GM03348 (cell line): ENCODE data around the gene LRRC56.

Source experiments
- DNase-seq: peaks from one replicate; pipeline ENCODE4 v3.0.0; 2012; ENCODE audit warnings: low spot score

The LRRC56 gene, protein sequence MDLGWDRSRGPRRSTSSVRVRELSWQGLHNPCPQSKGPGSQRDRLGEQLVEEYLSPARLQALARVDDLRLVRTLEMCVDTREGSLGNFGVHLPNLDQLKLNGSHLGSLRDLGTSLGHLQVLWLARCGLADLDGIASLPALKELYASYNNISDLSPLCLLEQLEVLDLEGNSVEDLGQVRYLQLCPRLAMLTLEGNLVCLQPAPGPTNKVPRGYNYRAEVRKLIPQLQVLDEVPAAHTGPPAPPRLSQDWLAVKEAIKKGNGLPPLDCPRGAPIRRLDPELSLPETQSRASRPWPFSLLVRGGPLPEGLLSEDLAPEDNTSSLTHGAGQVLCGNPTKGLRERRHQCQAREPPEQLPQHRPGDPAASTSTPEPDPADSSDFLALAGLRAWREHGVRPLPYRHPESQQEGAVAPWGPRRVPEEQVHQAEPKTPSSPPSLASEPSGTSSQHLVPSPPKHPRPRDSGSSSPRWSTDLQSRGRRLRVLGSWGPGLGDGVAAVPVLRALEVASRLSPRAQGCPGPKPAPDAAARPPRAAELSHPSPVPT

DNA sequence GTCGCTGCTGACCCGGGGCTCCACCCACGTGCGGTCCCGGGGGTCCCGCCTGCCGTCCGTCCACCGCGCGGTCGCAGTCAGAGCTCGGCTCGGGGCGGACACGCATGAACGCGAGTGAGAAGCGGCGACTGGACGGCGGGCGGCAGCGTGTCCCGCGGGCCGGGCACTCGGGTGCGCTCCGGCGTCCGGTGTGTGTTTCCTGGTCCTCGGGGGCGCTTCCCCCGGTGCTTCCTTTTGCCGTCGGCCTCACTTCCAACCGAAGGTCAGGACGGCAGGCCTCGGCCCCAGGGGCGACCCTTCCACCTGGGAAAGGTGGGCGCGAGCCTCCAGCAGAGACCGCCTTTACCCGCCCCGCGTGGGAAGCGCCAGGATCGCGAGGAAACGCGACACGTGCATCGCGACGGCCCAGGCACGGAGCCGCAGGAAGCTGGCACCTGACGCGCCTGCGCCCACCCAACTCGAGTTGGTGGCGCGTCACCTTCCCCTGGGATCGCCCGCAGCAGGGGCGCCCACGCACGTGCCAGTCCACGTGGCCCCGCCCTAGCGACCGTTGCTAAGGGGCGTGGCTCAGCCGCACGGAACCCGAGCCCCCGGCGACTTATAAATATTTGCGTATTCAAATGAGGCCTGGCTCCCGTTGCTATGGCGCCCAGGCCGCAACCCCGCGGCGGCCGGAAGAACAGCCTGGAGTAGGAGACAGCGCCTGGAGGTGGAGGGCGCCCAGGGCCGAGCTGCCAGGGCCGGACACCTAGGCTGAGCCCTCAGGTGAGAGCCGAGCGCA is at the start of gene LRRC56:
TSS of gene LRRC56 (plus strand) at position 687 of the 781 bp plus-strand sequence. CDS start 3,158 bp downstream, outside the sequence.
- DNase-seq = peak; percentile 83

DNA sequence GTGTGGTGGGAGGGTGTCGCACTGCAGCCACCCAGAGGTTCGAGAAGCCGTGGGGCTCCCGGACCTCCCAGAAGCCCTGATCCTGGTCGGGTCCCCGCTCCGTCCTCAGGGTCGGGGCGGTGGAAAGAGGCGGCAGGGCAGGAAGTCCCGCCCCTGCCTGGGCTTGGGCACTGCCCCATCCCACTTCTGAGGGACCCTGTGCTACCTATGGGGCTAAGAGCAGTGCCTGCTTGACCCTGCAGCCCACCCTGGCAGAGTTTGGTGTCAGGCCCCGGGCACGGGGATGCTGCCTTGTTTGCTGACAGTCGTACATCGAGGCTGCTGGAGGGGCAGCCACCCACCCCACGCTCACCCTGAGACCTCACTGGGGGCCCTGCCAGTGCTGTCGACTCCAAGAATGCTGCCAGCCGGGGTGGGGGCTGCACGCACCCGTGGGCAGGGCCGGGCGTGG is 49.7 kb upstream of the LRRC56 start:
- DNase-seq = no peak

DNA sequence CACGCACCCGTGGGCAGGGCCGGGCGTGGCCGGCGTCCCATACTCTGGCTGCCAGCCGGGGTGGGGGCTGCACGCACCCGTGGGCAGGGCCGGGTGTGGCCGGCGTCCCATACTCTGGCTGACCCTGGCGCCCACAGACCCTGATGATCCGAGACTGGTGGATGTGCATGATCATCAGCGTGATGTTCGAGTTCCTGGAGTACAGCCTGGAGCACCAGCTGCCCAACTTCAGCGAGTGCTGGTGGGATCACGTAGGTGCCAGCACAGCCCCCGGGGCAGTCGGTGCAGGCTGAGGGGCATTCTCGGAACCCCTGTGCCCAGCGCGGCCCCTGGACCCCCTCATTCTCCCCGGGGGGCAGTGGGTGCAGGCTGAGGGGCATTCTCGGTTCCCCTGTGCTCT is 49.3 kb upstream of the LRRC56 start:
- DNase-seq = no peak

DNA sequence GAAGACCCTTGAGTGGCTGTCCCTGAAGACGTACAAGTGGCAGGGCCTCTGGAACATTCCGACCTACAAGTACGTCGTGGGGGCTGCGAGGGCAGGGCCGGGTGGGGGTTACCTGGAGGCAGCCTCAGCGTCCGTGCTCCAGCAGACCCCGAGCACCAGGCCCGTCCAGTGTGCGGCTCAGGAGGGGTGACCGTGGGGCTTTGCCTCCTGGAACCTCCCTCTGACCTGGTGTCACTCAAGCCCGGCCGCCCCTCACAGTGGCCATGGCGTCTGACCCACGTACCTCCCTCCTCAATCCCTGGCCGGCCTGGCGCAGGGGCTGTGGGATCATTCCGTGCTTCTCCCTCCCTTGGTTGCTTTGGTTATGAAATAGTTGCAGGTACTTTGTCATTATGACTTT is 48.7 kb upstream of the LRRC56 start:
- DNase-seq = no peak

DNA sequence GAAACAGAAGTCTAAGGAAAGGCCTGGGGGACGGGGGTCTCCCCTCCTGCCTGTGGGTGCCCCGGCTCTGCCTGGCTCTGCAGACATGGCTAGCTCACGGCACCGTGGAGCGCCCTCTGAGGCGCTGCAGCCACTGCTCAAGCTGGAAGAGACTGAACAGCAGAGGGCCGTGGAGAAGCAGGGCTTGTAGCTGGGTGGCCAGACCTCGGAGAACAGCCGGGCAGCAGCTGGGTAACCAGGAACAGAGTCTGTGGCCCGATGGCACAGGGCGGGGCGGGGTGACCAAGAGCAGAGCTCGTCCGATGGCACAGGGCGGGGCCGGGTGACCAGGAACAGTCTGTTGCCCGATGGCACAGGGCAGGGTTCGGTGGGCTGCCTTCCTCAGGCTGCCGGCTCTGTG is 48.3 kb upstream of the LRRC56 start:
- no peak for DNase-seq

DNA sequence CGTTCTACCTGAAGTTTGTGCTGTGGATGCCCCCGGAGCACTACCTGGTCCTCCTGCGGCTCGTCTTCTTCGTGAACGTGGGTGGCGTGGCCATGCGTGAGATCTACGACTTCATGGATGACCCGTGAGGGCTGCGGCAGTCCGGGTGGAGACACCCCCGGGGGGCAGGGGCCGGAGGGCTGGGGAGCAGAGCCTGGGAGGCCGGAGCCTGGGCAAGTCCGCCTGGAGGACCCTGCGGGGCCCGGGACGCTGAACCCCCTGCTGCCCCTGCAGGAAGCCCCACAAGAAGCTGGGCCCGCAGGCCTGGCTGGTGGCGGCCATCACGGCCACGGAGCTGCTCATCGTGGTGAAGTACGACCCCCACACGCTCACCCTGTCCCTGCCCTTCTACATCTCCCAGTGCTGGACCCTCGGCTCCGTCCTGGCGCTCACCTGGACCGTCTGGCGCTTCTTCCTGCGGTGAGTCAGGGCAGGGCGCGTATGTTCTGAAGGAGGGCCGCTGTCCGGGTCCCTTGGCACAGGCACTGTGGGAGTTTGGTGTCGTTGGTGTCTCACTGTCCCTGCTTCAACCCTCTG is 47.6 kb upstream of the LRRC56 start:
- no peak for DNase-seq

DNA sequence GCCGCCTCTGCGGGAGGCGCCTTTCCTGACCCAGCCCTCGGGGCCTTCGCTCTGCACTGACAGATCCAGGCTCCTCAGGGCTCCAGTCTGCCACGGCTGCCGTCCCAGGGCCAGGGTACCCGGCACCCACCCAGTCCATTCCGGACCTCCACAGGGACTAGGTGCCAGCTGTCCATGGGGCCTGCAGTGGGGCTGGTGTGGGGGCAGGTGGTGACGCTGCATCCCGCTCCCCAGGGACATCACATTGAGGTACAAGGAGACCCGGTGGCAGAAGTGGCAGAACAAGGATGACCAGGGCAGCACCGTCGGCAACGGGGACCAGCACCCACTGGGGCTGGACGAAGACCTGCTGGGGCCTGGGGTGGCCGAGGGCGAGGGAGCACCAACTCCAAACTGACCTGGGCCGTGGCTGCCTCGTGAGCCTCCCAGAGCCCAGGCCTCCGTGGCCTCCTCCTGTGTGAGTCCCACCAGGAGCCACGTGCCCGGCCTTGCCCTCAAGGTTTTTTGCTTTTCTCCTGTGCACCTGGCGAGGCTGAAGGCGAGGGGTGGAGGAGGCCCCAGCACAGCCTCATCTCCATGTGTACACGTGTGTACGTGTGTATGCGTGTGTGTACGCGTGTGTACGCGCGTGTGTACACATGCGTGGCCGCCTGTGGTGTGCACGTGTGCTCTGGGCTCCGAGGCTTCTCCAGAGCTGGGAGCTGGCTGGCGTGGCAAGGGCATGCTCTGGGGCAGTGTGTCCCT is 47.0 kb upstream of the LRRC56 start:
- DNase-seq = no peak

DNA sequence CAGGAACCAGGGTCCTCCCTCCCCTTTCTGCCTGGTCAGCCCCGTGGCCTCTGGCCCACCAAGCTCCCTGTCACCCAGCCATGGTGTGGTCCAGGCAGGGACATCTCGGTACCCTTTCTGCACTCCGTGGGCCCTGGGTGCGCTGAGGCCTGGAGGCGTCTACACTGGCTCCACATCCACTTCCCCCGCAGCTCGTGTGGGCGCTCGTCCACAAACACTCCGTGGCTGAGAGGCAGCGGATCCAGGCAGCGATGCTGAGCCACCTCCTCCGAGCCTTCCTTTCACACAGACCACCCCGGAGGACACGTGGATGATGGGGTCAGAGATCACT is 46.4 kb upstream of the LRRC56 start:
- no peak for DNase-seq

DNA sequence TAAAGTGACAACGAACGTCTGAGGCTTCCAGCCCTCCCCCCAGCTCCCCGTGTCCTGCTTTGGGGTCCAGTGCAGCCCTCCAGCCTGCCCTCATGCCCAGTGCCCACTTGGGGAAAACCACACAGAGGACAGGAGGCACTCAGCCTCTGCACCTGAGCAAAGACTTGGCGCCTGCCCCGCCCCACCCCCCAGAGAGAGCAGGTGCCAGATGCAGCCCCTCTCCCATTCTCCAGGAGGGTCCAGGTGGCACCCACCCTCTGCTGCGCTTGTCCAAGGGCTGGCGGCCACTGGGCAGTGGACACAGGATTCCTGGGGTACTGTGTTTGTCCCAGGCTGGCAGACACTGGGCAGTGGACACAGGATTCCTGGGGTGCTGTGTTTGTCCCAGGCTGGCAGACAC is 46.0 kb upstream of the LRRC56 start:
- DNase-seq = no peak

DNA sequence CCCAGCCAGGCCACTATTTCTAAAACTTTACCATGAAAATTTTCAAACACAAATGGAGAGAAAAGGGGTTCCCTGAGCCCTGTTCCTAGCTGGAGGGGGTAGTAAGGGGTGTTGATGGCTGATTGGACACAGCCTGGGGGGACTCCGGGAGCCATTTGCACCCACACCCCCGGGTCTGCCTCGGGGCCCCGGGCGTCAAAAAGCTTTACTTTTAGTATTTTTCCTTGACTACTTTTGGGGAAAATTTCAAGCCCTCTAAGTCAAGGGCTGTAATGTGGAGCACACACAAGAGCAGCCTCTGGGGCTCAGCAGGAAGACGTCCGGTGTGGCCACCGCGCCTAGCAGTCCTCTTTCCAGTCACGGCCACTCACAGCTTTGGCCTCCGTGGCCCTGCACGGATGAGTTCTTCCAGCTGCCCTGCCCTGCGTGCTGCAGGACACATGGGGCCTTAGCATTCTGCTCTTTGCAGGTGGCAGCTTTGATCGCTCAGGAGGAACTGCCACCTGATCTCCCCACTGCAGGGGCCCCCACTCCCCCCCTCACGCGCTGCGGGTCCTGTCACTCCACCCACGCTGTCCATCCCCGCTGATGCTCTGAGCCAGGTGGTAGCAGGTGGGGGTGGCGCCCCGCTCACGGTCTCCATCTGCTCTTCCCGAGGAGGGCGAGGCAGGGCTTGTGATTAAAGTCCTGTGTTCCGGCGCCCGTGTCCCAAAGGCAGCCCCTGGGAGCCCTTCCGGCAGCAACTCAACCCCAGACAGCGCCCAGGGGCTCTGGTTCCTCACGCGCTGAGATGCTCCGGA is 44.7 kb upstream of the LRRC56 start:
- no peak for DNase-seq

DNA sequence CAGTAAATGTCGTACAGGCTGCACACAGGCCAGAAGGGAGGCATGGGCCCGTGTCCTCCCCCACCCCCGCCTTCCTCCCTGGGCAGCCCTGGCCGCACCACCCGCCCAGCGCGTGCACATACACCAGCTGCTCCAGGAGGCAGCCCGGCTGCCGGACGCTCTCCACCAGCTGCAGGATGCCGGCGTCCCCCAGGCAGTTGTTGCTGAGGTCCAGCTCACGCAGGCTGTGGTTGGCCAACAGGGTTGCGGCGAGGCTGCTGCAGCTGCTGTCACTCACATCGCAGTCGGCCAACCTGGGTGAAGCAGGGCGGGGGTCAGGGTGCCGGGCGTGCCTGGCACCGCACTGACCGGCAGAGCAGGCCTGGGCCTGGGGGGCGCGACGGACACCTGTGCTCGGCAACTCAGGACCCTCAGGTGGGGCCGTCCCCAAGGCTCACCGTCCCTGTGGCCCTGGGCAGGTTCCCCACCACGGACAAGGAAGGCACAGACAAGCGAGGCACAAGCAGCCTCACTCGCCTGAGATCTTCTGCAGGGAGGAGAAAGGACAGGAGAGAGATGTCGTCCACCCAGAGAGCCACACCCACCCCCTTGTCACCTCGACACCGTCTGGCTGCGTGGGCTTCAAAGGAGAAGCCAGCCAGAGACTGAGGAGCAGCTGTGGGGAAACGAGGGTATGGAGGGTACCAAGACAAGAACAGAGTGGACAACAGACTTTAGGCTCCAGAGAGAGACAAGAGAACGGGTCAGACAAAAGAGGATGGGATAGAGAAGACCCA is 42.4 kb upstream of the LRRC56 start:
- DNase-seq = no peak

DNA sequence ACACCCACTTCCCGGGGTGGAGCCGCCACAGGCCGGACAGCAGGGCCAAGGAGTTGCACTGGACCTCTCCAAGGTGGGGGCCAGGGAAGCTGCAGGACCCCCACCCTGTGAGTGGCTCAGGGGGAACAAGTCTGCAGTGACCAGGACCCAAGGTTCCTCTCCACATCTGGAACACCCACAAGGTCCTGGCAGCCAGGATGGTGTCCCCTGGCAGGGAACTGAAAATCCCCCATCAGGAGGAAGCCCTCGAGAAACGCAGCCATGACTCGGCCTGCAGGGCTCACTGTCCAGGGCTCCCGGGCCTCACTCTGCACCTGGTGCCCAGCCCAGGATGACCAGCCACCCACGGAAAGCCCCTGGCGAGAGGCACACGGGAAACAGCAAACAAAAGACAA is 41.8 kb upstream of the LRRC56 start:
- no peak for DNase-seq

DNA sequence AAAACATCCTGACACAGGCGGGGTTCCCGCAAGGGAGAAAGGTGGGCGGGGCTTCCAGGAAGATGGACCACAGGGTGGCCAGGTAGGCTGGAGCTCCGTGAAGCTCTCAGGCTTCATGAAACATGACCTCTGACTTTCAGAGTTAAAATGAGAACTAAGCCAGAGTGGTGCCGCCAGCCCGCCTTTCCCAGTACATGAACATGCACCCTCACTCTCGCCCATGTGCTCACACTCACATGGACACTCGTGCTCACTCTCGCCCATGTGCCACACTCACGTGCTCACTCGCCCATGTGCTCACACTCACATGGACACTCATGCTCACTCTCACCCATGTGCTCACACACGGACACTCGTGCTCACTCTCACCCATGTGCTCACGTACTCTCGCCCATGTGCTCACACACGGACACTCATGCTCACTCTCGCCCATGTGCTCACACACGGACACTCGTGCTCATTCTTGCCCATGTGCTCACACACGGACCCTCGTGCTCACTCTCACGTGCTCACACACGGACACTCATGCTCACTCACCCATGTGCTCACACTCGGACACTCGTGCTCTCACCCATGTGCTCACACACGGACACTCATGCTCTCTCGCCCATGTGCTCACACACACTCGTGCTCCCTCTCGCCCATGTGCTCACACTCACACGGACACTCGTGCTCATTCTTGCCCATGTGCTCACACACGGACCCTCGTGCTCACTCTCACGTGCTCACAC is 40.3 kb upstream of the LRRC56 start:
- no peak for DNase-seq

DNA sequence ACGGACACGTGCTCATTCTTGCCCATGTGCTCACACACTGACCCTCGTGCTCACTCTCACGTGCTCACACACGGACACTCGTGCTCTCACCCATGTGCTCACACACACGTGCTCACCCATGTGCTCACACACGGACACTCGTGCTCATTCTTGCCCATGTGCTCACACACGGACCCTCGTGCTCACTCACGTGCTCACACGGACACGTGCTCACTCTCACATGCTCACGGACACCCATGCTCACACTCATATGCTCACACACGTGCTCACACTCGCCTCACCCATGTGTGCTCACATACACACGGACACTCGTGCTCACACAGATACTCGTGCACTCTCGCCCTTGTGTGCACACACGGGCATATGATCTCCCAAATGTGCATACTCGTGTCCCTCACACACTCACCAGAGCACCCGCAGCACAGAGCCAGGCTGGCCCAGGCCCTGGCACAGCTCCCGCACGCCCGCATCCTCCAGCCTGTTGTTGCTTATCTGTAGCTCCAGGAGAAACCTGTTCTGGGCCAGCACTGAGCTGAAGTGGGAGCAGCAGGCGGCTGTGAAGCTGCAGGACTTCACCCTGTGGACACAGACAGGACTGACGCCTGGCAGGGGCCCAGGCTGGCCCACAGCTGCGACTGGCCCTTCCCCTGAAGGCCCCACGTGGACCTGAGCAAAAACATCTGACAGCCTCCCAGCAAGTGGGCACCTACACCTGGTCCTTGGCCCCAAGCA is 39.6 kb upstream of the LRRC56 start:
- no peak for DNase-seq

DNA sequence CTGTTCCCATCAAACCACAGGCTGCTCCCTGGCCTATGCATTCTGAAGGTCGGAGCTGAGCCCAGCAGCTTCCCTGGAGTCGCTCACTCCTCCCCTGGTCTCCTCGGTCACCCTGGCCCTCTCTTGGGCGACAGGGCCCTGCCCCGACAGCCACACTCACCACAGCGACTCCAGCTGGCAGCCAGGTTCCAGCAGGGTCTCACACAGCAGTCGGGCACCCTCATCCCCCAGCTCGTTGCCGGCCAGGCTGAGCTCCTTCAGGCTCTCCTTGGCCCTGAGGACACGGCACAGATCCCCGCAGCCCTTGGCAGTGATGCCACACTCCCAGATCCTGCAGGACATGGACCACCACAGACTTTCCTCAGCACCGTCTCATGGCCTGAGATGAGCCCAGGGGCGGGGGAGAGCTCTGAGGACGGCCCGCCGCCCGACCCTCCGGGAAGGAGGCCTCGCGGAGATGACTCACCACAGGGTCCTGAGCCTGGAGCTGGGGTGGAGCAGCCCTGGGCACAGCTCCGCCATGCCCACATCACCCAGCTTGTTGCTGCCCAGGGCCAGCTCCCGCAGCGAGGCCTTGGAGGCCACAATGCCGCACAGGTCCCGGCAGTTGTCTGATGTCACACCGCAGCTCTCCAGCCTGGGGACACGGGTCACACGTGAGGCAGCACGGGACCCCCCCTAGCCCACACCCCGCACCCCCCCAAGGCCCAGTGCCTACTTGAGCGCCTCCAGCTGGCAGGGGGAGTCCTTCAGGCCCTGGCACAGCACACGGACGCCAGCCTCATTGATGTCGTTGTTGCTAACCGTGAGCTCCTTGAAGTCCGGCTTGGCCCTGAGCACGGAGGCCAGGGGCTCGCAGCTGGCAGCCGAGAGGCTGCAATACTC is 38.8 kb upstream of the LRRC56 start:
- no peak for DNase-seq

DNA sequence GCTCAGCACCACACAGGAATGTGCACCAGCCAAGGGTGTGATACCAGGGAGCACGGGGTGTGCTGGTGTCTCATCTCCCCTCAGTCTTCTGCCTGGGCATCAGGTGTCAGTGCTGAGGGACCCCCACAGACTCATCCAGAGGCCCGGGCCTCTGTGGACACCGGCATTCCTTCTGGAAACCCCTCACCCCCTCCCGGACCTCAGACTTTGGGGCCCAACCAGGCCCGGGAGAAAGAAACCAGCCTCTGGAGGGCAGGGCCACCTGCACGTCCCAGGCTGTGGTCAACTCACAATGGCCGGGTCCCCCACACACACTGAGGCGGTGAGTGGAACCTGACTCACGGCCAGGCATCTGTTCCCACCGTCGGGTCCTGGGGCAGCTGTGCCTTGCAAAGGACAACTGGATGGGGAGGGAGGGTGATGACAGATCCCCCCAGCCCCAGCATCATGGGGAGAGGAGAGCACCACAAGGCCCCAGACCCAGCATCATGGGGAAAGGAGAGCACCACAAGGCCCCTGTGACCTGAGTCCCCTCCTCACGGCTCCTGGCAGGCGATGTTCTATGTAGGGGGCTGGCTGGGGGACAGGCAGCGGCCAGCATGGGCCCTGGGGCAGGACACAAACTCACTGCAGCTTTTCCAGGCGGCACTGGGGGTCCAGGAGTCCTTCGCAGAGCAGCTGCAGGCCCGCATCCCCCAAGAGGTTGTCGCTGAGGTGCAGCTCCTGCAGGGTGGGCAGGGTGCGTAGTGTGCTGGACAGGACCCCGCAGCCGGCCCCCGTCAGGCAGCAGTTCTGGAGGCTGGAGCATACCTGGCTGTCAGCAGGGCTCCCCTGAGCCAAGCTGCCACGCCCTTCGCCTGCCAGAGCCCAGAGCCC is 37.9 kb upstream of the LRRC56 start:
- DNase-seq = no peak
